C4-2B (cell line): Measurements from ENCODE around the gene PLCB2.
A peak's percentile ranks its signal among the peaks of the same experiment; 100 is the strongest.

Experiments
- H3K27ac ChIP-seq: fragments of 450-650 bp; 2 replicates; pipeline ENCODE4 v1.5.1; 2017
- ZFX ChIP-seq: fragments of 450-650 bp; IDR thresholded peaks from 2 replicates; pipeline ENCODE4 v1.6.1; 2017
- TF ChIP-seq, protein P1 (sequence below): fragments of 450-650 bp; conservative IDR thresholded peaks from 2 replicates; pipeline ENCODE4 v1.5.1; 2017; ENCODE audit warnings: mild to moderate bottlenecking

The PLCB2 gene

DNA sequence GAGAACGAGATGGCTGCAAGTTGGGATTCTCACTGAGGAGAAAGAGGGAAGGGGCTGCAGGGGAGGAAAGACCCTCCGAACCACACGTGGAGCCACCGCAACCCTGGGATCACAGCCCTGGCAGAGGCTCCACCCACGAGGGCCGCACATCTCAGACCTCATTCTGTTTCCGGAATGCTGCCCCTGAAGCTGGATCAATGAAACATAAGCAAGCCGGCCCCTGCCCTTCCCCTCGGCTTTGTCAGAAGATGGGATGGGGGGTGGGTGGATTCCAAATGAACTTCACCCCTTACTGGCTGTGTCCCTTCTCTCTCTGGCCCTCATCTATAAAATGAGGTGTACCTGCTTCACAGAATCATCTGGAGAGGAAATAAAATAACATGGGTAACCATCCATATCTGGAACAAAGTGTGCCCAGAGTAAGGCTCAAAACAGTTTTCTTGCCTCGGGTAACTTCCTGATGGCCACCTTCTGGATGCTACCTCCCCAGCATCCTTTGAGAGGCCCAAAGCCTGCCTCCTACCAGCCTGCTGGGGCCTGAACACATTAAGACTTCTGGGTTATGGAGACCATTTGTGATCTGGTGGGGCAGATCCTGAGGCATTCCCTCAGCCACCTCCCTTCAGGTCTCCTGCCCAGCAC lies 37.6 kb upstream of the PLCB2 start:
- H3K27ac ChIP-seq, result peak overlapping the region; percentile 17; the same call in 1 of the 2 replicates
- TF ChIP-seq, protein P1, sequence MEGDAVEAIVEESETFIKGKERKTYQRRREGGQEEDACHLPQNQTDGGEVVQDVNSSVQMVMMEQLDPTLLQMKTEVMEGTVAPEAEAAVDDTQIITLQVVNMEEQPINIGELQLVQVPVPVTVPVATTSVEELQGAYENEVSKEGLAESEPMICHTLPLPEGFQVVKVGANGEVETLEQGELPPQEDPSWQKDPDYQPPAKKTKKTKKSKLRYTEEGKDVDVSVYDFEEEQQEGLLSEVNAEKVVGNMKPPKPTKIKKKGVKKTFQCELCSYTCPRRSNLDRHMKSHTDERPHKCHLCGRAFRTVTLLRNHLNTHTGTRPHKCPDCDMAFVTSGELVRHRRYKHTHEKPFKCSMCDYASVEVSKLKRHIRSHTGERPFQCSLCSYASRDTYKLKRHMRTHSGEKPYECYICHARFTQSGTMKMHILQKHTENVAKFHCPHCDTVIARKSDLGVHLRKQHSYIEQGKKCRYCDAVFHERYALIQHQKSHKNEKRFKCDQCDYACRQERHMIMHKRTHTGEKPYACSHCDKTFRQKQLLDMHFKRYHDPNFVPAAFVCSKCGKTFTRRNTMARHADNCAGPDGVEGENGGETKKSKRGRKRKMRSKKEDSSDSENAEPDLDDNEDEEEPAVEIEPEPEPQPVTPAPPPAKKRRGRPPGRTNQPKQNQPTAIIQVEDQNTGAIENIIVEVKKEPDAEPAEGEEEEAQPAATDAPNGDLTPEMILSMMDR, result no peak
- no peak for TF ChIP-seq ZFX

DNA sequence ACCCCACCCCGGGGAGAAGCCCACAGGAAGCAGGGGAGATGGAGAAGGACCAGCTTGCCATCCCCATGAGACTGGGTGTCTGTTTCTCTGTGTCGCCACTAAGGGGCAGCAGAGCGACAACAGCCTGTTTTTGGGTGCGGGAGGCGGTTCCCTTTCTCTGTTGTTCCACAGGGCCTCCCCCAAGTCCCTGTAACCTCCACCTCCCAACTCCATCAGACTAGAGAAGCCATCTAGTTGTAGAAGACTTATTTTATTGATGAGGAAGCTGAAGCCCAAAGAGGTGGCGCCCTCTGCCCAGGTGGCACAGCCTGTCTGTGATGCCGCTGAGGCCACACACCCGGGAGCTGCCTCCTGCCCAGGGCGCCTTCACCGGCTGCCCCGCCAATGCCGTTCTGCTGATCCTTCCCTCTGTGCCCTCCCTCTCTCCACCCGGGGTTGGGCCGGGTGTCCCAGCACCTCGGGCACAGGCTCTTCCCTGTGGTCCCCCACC lies 36.9 kb upstream of the PLCB2 start:
- TF ChIP-seq, protein P1, result peak; percentile 90
- TF ChIP-seq ZFX, result no peak
- H3K27ac ChIP-seq, result peak overlapping the region; percentile 17; the same call in 1 of the 2 replicates

DNA sequence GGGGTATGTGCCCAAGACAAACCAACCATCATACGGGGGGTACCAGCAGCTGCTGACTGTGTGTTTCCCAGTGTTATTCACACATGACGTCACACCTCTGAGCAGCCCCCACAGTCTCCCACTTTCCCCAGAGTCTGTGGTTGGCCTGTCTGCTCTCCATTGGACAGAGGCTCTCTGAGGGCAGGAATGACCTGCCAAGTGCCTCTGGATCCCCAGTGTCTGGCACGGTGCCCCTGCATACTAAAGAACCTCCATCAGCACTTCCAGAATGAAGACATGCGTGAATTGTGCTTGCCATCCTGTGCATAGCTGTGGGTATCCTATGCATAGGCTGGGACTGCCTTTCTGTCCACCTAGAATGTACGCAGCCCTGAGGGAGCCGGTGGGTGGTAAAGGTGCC lies 36.5 kb upstream of the PLCB2 start:
- H3K27ac ChIP-seq, result no peak overlapping the region; the same call in 1 of the 2 replicates
- TF ChIP-seq, protein P1, result no peak
- no peak for TF ChIP-seq ZFX

DNA sequence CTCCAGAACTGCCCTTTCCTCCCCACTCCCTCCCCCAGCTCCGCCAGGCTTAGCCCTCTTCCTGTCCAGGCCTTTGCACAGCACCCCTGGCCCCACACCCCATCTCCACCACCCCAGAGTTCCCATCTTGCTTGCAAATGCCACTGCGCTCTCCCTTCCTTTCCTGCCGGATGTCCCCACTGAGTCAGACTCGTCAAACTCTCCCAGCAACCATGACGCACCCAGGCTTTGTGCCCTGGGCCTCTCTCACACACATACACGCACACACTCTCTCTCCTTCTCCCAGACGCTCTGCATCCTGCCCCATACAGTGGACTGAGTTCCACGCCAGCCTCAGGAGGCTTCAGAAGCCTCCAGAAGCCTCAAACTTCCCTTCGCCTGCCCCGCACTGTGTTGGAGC lies 35.8 kb upstream of the PLCB2 start:
- H3K27ac ChIP-seq, result peak overlapping the region; percentile 10; the same call in 1 of the 2 replicates
- TF ChIP-seq, protein P1, result no peak
- no peak for TF ChIP-seq ZFX

DNA sequence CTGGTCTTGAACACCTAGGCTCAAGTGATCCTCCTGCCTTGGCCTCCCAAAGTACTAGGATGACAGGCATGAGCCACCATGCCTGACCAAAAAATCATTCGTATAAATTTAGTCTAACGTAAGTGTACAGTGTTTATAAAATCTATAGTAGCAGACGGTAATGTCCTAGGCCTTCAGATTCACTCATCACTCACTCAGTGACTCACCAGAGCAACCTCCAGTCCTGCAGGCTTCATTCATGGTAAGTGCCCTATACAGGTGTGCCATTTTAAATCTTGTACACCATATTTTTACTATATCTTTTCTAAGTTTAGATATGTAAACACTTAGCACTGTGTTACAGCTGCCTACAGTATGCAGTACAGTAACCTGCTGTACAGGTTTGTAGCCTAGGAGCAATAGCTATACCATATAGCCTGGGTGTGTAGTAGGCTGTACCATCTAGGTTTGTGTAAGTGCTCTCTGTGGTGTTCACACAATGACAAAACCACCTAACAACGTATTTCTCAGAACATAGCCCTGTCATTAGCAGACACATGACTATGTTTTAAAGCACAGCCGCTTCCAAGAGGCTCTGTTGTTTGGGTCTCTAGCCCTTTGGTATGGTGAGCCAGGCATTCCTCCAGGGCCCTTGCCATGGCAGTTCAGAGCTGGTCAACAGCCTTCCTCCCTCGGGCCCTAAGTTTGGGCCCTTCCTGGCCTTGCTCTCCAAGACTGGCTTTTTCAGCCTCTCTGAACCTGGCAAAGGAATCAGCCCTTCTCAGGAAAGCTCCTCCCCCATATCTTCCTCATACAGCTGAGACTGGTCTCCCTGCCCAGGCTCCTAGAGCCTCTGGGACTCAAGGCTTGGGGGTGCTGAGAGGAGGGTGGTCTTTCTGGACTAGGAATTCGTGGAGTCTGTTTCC lies 34.9 kb upstream of the PLCB2 start:
- TF ChIP-seq, protein P1, result no peak
- no peak for TF ChIP-seq ZFX
- H3K27ac ChIP-seq, result peak overlapping the region; percentile 10; the same call in 1 of the 2 replicates

DNA sequence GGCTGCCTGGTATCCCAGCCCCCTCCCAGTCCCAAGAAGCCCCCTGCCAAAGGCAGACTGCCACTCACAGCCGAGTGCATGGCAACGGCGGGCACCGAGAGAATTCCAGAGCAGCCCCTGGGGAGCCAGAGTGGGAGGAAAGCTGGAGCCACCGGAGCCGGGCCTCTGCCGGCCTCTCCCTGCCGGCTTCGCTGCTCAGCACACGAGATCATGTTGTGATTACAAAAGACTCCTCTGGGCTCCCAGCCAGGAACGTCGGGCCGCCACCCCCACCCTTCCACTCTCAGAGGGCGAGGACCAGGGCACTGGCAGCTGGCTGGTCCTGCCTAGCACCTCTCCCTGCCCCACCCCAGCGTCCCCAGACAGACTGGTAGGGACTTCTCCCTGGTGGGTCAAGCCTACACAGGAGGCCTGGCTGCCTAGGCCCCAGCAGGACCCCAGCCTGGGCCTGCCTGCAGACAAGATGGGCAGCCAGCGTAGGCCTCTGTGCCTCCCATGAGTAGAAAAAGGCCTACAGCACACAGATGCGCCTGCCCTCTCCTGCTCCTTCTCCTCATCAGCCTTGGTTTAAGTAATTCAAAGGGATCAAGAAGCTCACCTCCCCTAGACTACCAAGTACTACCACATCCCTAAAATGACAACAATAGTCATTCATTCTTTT lies 33.1 kb upstream of the PLCB2 start, which contains the start of gene CCDC9B:
CCDC9B (minus strand) TSS at position 200 of the 661 bp plus-strand sequence; CDS start at position 80, 120 bp downstream.
- peak within 1 kb of the TSS; percentile 87 for H3K27ac ChIP-seq
- TF ChIP-seq ZFX, result 0 out of 2 replicates have a peak, but pooled peaks have one; percentile 44
- TF ChIP-seq, protein P1, result 0 out of 2 replicates have a peak, but pooled peaks have one; percentile 1
